Mononuclear cell (primary cell): Measurements from ENCODE around the gene RCOR1. TPM values are rescaled to one million over a fixed set of nuclear protein-coding genes. Genes with fewer than 3 reads are reported as not detected.

Source experiments
- H3K27me3 ChIP-seq: 2 replicates; pipeline ENCODE4 v1.6.0; 2011; ENCODE audit warnings: low read length, control low read depth; ENCODE audit not compliant: insufficient read depth
- H3K4me1 ChIP-seq: 2 replicates; pipeline ENCODE4 v1.5.1; 2011; ENCODE audit warnings: mild to moderate bottlenecking, low read length, control low read depth; ENCODE audit not compliant: insufficient read depth
- H3K4me3 ChIP-seq: 2 replicates; pipeline ENCODE4 v1.5.1; 2011; ENCODE audit warnings: mild to moderate bottlenecking, low read length, moderate library complexity
- H3K9me3 ChIP-seq: 2 replicates; pipeline ENCODE4 v1.5.1; 2011; ENCODE audit warnings: low read depth, mild to moderate bottlenecking, control low read depth, low read length
- total RNA-seq: library from RNA; depleted of rRNA; stranded (reverse); fragments of >200 nt; gene quantifications from one replicate; pipeline ENCODE4 v1.2.3, GENCODE V29; 2012

The RCOR1 gene
- total RNA-seq, 1 donor = 32.6 TPM

DNA sequence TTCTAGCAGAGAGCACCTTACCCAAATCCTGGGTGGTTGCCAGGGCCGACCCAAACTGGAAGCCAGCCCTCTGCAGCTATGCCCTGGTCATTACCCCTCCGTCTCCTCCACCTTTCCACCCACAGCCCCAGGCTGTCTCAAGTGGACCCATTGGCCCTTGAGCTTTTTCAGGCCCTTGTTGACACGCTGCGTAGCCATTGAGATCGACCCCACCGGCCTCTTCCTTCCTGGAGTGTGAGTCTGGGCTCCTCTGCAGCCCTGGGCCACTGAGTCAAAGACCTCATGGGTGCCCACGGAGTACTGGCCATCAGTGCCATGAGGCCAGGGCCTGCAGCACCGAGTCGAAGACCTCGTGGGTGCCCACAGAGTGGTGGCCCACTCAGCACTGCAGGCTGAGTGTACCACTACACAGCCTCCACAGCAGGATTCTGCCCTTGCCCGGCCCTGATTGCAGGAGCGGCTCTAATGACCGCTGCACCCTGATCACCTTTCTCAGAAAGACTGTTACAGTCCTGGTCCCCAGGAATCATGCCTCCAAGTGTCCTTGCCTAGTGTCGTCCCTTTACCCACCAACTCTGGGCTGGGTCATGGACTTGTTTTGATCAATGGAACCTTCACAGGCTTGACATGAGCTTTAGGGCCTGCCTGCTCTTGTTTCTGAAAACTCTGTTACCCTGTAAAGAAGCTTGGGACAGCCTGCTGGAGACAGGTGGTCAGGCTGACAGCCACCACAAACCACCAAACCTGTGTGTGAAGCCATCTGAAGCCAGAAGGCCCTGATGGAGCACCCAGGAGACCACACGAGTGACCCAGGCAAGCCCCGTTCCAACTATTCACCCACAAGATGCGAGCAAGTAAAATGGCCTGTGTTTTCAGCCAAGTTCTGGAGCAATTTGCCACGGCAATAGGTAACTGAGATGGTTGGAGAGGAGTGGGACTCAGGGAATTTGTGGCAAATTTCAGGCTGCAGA, 145.2 kb downstream of the RCOR1 start:
- H3K4me1 ChIP-seq = no peaks in the 10 kb centered on the region
- H3K9me3 ChIP-seq = no peaks in the 10 kb centered on the region
- H3K4me3 ChIP-seq = no peak overlapping the region
- no peaks in the 10 kb centered on the region for H3K27me3 ChIP-seq

DNA sequence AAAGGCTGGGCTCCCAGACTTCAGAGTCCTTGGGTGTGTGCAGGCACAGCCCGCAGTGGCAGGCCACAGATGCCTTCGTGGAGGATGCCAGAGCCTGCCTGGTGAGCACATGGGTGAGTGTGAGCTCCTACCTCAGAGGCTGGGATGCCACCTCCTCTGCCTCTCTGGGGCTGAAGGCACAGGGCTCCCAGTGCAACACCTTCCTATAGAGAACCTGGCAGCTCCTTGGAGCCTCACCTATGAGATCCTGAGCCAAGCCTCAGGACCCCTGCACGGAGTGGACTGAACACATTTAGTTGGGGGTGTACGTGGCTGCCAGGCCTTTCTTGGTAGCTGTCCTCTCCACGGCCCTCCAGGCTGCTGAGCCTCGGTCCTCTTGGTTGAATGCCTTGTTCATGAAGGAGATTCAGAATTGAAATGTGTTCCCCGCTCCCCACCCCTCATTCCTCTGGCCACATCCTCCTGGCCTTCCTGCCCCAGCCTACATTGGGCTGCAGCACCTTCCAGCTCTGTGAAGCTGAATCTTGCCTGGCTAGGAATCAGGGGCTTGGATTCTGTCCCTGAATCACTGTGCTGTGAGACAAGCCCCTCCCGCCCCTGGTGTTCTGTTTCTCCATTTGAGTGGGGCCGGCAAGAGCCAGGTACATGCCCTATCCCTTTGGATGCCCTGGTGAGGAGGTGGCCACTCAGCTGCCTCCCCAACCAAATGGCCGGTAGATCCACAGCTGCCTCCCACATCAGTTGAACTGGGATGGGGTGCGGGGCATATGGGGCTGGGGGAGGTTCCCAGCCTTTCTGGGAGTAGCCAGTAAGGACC, 146.1 kb downstream of the RCOR1 start:
- no peak overlapping the region for H3K4me3 ChIP-seq
- H3K9me3 ChIP-seq = no peaks in the 10 kb centered on the region
- H3K27me3 ChIP-seq = no peaks in the 10 kb centered on the region
- H3K4me1 ChIP-seq = no peaks in the 10 kb centered on the region

DNA sequence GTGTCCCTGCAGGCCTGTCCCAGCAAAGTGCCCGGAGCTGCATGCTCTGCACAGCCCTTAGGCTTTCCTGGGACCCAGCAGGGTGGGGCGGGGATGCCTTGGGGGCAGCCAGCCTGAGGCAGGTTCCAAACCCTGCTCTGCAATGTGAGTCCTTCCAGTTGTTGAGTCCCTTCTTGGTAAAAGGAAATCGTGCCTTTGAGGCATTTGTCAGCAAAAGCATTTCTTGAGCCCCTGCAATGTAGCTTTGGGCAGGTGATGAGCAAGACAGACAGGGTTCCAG, 146.7 kb downstream of the RCOR1 start:
- H3K4me3 ChIP-seq = no peak overlapping the region
- H3K4me1 ChIP-seq = no peaks in the 10 kb centered on the region
- H3K9me3 ChIP-seq = no peaks in the 10 kb centered on the region
- no peaks in the 10 kb centered on the region for H3K27me3 ChIP-seq

- Histone ChIP-seq H3K4me1 (no peaks in the 10 kb centered on the region), H3K4me3 (no peak overlapping the region), H3K27me3 (no peaks in the 10 kb centered on the region), H3K9me3 (no peaks in the 10 kb centered on the region)
Observed at GRCh38 chr14:102746634-102747438, 154.4 kb downstream of the RCOR1 start.

DNA sequence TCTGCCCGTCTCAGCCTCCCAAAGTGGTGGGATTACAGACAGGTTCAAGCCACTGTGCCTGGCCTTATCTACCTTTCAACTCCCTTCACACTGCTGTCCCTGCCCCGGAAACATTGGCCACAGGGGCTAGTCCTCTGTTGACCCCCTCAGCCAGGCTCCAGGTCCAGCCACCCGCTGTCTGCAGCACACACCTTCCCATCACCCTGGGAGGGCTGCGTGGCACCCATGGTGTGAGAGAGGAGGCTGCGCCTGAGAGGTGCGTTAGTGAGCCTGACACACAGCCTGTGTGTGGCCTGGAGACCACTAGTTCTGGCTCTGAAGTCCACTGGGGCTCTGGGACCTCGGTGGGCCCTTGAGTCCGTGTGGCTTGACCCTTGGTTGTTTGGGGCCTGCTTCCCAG, 156.4 kb downstream of the RCOR1 start:
- Histone ChIP-seq H3K4me3 (no peak overlapping the region), H3K4me1 (no peaks in the 10 kb centered on the region), H3K9me3 (no peaks in the 10 kb centered on the region), H3K27me3 (no peaks in the 10 kb centered on the region)

GRCh38 chr14:102749393-102750305, 157.2 kb downstream of the RCOR1 start:
- Histone ChIP-seq H3K4me3 (no peak overlapping the region), H3K4me1 (no peaks in the 10 kb centered on the region), H3K9me3 (no peaks in the 10 kb centered on the region), H3K27me3 (no peaks in the 10 kb centered on the region)

DNA sequence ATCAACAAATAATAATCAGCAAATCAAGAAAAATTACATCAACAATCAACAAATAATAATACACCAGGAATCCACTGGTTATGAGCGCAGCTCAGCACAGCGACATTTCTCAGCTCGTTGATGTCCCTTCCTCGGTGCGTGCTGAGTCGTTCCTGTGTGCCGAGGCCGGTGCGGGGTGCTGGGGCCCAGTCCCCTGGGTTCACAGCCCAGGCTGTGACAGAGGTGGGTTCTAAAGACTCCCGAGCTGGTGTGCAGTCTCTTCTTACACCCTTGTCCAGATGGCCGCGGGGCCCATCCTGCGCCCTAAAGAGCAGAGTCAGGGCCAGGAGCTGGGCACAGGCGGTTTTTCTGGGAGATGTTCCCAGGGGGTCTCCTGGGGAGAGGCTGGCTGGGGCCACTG, 157.9 kb downstream of the RCOR1 start:
- H3K4me3 ChIP-seq = no peak overlapping the region
- no peaks in the 10 kb centered on the region for H3K9me3 ChIP-seq
- H3K4me1 ChIP-seq = no peaks in the 10 kb centered on the region
- H3K27me3 ChIP-seq = no peaks in the 10 kb centered on the region

DNA sequence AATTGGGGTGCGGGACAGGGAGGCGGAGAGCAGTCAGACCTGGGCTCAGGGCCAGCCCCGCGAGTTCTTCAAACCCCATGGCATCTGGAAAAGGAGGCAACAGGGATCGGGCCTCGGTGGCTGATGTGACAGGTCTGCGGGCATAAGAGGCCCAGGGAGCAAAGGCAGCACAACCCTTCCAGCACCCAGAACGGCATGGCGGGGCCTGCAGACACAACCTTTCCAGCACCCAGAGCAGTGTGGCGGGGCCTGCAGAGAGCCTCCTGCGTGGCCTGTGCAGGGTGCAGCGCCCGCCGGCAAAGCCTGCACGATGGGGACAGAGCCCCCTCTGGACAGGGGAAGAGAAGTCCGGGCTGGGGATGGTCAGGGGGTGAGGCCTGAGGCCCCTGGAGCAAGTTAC, 158.6 kb downstream of the RCOR1 start:
- Histone ChIP-seq H3K4me3 (no peak overlapping the region), H3K4me1 (no peaks in the 10 kb centered on the region), H3K27me3 (no peaks in the 10 kb centered on the region), H3K9me3 (no peaks in the 10 kb centered on the region)

DNA sequence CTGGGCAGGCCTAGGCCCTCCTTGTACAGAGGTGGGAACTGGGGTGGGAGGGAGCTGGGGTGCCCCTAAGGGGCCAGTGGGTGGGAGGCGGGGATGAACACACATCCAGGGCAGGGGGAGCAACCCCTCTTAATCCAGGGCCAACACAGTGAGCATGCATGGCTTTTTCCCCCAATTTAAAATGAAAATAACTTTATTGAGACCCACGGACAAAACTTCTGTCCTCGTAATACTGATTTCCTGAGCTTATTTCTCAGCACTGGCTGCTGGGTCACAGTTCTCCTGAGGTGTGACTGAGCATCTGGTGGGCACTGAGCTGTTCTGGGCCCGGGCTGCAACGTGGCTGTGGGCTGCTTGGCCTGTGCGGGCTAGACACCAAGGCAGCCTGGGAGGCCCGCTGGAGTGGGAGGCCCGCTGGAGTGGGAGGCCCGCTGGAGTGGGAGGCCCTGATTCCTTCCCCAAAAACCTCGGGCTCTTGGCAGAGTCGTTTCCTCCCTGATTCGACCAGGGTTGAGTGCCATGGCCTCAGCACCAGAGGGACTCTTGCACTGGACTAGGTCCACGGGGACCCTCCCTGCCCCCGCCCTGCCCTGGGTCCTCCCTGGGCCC, 159.9 kb downstream of the RCOR1 start:
- H3K9me3 ChIP-seq = no peaks in the 10 kb centered on the region
- no peaks in the 10 kb centered on the region for H3K27me3 ChIP-seq
- H3K4me3 ChIP-seq = no peak overlapping the region
- H3K4me1 ChIP-seq = no peaks in the 10 kb centered on the region

- Histone ChIP-seq H3K27me3 (no peaks in the 10 kb centered on the region), H3K9me3 (no peaks in the 10 kb centered on the region), H3K4me1 (no peaks in the 10 kb centered on the region), H3K4me3 (no peak overlapping the region)
Observed at GRCh38 chr14:102754370-102755262, 162.2 kb downstream of the RCOR1 start.

DNA sequence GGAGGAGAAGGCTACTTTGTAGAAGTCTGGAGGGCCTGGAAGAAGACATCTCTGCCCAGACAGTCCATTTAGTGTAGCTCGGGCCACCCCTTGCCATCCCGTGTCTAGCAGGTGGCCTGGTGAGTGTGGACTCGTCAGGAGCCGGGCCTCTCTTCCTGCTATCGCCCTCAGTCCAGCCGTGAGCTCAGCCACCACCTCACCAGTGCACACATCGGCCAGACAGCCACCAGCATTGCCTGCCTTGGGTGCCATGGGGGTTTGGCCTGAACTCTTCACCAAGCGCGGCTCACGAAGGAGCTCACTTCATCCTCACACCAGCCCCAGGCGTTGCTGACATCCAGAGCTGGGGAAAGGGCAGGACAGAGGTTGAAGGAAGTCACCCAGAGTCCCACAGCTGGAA, 165.2 kb downstream of the RCOR1 start:
- no peaks in the 10 kb centered on the region for H3K9me3 ChIP-seq
- no peaks in the 10 kb centered on the region for H3K27me3 ChIP-seq

DNA sequence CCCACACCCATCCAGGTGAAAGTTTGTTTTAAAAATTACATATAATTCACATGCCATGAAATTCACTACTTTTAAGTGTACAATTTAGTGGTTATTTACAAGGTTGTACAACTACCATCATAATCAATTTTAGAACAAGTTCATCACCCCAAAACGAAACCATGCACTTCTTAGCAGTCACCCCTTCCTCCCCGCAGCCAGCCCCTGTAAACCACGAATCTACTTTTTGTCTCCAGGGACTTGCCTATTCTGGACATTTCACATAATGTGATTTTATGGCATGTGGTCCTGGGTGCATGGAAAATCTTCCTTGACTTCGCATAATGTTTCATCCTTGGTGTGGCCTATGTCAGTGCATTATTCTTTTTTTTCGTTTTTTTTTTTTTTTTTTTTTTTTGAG, 165.6 kb downstream of the RCOR1 start:
- Histone ChIP-seq H3K4me3 (no peak overlapping the region), H3K27me3 (no peaks in the 10 kb centered on the region), H3K9me3 (no peaks in the 10 kb centered on the region), H3K4me1 (no peaks in the 10 kb centered on the region)

More for the DNA sequence above, 165.2 kb downstream of the RCOR1 start:
- no peaks in the 10 kb centered on the region for H3K4me1 ChIP-seq
- H3K4me3 ChIP-seq = no peak overlapping the region
